GM19023 (cell line): ENCODE data around the gene ANGPTL7.

Experiments
- ATAC-seq: cut with Tn5 transposase; IDR thresholded peaks from one replicate; pipeline ENCODE4 v1.9.1; 2021; ENCODE audit warnings: mild to moderate bottlenecking, moderate library complexity; ENCODE audit not compliant: unreplicated experiment

The ANGPTL7 gene

GRCh38 chr1:11198851-11199594 is 9.9 kb downstream of the ANGPTL7 start:
- ATAC-seq, result no peak

- ATAC-seq, result no peak
Observed at GRCh38 chr1:11204396-11205190, 15.4 kb downstream of the ANGPTL7 start.

- ATAC-seq, result no peak
Observed at GRCh38 chr1:11207898-11208611, 18.9 kb downstream of the ANGPTL7 start.

- no peak for ATAC-seq
Observed at GRCh38 chr1:11211461-11211860, 22.3 kb downstream of the ANGPTL7 start.

GRCh38 chr1:11211925-11212587 is 22.9 kb downstream of the ANGPTL7 start:
- ATAC-seq, result no peak

GRCh38 chr1:11214698-11215380 is 25.7 kb downstream of the ANGPTL7 start:
- ATAC-seq, result no peak

- ATAC-seq, result no peak
Observed at GRCh38 chr1:11215381-11216005, 26.3 kb downstream of the ANGPTL7 start.

- no peak for ATAC-seq
Observed at GRCh38 chr1:11216074-11216473, 26.9 kb downstream of the ANGPTL7 start.

GRCh38 chr1:11227106-11228077 is 38.2 kb downstream of the ANGPTL7 start:
- no peak for ATAC-seq

GRCh38 chr1:11229203-11229602 is 40.0 kb downstream of the ANGPTL7 start:
- ATAC-seq, result no peak

- no peak for ATAC-seq
Observed at GRCh38 chr1:11233208-11233607, 44.1 kb downstream of the ANGPTL7 start.

- ATAC-seq, result no peak
Observed at GRCh38 chr1:11237356-11237755, 48.2 kb downstream of the ANGPTL7 start.

GRCh38 chr1:11238311-11238710 is 49.2 kb downstream of the ANGPTL7 start:
- ATAC-seq, result no peak

- ATAC-seq, result no peak
Observed at GRCh38 chr1:11245248-11245647, 56.1 kb downstream of the ANGPTL7 start.
